ENCODE results near the gene LRP5.
A peak's percentile ranks its signal among the peaks of the same experiment; 100 is the strongest.

The LRP5 gene

GRCh38 chr11:68349461-68350249, 37.3 kb downstream of the LRP5 start:
- DNase-seq: no peak

- no peak for DNase-seq
These were observed 38.5 kb downstream of the LRP5 start for GRCh38 chr11:68350759-68351449.

GRCh38 chr11:68351450-68352275, 39.3 kb downstream of the LRP5 start:
- no peak for DNase-seq

- DNase-seq: no peak
These were observed 40.2 kb downstream of the LRP5 start for GRCh38 chr11:68352591-68352990.

DNA sequence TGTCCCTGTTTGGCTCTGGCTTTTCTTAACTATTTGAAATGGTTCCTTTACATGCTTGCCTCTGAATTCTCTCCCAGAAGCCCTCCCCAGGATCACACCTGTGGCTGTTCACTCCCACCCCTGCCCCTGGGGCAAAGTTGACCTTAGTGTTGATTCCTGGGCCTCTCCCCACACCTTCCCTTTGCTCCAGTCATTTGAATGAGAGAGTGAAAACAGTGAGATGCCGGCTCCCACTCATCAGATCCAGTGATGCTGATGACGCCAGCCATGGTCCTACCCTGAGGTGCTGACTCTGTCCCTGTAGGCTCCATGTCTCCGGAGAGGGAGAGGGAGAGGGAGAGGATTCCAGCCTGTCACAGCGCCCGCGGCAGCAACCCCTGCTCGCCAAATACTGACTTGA, 40.7 kb downstream of the LRP5 start:
- no peak for DNase-seq

DNA sequence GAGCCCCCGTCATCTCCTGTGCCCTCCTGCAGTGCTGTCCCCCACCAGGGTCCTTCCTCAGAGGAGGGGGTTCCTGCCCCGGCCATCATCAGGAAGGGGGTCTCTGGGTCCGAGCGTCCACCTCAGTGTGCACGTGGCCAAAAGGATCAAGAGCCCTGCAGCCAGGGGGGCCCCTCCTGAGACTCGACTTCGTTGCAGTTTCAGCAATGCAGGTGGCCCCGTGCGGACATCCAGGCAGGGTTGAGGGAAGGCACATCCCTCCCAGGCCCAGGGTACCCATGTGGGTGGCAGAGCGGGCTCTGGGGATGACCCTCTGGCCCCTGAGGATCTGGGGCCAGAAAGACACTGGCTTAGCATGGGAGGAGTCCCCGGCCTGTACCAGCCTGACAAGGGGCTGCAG, 41.3 kb downstream of the LRP5 start:
- no peak for DNase-seq

DNA sequence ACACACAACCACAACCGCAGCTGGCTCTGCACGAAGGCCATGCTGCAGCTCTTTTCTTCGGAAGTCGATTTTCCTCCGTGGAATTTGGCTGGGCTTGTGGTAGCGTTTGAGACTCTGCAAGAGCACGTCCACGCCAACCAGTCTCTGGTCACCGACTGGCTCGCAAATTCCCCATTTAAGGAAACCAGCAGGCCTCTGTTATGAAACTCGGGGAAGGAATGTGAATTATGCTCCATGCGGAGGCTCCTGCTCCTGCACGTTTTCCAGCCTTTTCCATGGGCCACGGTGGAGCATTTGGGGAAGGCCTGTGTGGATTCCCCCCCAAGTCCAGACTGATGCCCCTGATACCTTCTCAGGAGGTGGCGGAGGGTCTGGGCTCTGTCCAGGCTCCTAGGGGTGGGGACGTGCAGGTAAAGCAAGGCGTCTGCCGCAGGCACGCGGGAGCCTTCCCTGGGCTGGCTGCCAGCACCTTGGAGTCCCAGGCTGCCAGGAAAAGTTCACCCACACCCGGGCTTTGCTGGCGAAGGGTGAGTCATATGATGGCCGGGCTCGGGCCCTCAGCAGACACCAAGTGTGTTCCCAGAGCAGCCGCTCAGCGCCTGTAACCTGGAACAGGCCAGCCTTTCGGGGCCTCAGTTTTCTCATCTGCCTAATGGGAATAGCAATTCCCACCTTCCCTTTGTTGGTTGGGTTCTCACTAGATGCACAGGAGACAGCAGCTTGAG, 41.9 kb downstream of the LRP5 start:
- no peak for DNase-seq

- no peak for DNase-seq
These were observed 43.1 kb downstream of the LRP5 start for GRCh38 chr11:68355471-68355870.

- no peak for DNase-seq
These were observed 45.2 kb downstream of the LRP5 start for GRCh38 chr11:68357568-68357967.

DNA sequence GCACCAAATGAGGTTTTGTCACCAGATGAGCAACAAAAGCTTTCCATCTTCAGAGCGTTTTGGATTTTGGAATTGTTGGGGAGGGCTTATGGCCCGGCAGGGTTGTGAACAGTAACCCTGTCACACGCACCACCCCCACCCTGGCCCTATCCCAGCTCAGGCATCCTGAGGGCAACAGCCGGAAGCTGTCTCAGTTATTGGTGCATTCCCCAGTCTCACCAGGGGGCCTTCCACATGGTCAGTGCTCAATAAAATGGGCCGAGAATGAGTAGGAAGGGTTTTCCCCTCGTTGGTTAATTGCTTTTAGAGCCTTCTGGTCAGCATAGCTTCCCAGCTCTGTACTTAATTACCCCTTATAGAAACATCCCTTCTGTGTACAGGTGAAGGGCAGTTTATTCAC, 46.0 kb downstream of the LRP5 start:
- DNase-seq: no peak

DNA sequence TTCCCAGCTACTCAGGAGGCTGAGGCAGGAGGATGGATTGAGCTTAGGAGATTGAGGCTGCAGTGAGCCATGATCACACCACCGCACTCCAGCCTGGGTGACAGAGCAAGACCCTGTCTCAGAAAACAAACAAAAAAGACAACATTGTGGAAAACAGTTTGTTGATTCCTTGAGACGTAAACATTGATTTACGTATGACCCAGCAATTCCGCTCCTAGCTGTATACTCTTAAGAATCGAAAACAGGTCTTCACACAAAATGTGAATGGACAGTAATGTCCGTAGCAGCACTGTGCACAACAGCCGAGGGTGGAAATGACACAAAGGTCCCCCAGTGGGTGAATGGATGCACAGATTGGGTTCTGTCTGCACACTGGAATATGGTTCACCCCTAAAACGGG, 49.3 kb downstream of the LRP5 start:
- DNase-seq: no peak

GRCh38 chr11:68362801-68363379, 50.5 kb downstream of the LRP5 start:
- DNase-seq: no peak

DNA sequence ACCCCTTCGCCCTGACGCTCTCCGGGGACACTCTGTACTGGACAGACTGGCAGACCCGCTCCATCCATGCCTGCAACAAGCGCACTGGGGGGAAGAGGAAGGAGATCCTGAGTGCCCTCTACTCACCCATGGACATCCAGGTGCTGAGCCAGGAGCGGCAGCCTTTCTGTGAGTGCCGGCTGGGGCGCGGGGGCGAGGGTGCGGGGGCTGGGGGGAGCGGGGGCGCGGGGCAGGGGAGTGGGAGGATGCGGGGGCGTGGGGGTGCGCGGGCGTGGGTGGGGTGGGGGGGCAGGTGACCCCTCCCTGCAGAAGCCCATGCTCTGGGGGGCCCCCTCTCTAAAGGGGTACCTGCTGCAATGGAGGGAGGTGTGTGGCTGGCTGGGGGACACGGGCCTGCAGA, 51.4 kb downstream of the LRP5 start:
- DNase-seq: no peak

DNA sequence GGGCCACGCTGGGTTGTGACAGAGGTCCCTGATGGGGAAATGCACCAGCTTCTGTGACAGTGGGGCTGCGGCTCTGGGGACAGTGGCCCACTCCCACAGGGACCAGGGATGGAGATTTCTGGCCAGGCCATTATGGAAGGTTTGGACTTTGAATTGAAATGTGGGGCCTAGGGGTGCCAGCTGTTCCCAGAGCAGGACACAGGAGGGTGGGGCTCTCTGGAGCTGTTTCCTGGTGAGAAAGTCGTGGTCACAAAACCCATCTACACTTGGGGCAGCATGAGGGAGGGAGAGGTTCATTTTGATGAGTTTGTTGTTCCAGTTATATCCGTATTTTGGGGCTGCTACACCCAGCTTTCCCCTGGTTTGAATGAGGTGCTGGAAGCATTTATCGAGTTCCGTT, 52.2 kb downstream of the LRP5 start:
- DNase-seq: no peak

DNA sequence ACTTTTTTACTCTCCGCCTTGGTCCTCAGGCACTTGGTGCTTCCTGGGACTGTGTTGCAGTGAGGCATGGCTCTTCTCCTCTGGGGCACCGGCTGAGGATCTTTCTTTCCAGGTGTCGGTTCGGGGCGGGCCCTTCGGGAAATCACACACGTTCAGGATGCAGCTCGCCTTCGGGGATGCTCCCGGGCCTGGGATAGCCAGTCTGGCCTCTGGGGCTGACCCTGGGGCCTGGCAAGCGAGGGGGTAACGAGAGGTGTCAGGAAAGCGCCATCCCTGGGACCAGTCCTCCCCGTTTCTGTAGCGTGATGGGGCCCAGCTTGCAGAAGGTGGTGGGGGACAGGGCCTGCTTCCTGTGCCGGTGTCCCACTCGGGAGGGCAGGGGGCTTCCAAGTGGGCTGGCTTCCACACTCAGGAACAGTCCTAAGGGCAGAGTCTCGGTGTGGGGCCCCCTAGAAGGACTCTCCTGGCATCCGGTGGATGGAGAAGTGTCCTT, 53.6 kb downstream of the LRP5 start:
- DNase-seq: no peak

GRCh38 chr11:68367252-68367651, 54.9 kb downstream of the LRP5 start:
- no peak for DNase-seq

- DNase-seq: no peak
These were observed 57.4 kb downstream of the LRP5 start for GRCh38 chr11:68369756-68370155.

DNA sequence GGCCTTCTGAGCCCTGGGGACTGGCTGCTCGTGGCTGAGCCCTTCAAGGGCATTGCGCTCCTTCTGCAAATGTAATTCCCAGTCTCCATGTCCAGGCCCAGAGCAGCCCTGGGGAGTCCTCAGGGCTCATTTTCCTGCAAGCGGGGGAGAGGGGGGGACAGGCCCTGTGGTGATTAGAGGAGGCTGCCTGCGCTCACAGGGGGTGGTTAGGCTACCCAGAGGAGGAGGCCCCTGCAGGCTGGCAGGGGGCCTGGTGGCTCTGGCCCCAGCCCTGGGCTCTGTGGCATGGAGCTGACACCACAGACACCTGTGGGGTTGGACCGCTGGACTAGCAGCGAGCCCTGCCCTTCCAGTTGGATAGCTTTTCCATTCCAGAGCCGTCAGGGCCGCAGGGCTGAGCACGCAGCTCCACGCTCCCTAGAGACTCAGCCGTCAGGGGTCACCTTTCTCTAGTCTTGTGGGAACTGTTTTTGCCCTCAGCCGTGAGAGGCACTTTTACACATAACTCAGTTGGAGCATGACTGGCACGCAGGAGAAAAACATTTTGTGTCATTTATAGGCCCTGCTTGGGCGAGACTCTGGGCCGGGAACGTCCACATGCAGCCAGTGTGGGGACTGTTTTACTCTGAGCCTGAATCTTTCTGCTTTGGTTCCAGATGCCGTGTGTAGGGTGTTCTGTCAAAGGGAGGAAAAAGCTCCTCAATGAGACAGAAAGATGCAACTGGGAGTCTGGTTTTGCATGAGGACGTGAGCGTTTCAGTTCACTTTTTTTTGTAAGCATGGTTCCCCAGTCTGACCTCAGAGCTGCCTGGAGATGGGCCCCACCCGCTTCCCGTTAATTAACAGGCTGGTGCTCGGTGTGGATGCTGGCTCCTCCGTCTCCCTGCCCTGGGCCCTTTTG, 58.1 kb downstream of the LRP5 start:
- DNase-seq: peak; percentile 69

- no peak for DNase-seq
These were observed 59.0 kb downstream of the LRP5 start for GRCh38 chr11:68371171-68372041.

DNA sequence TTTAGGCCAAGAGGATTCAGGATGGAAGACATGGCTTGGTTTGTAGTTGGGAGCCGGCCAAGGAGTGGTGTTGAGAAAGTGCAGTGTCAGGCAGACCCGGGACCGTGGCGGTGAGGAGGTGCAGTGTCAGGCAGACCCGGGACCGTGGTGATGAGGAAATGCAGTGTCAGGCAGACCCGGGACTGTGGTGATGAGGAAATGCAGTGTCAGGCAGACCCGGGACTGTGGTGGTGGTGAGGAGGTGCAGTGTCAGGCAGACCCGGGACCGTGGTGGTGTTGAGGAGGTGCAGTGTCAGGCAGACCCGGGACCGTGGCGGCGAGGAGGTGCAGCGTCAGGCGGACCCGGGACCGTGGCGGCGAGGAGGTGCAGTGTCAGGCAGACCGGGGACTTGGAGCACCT, 59.7 kb downstream of the LRP5 start:
- no peak for DNase-seq
